Measurements from ENCODE around the gene MACF1.

DNA sequence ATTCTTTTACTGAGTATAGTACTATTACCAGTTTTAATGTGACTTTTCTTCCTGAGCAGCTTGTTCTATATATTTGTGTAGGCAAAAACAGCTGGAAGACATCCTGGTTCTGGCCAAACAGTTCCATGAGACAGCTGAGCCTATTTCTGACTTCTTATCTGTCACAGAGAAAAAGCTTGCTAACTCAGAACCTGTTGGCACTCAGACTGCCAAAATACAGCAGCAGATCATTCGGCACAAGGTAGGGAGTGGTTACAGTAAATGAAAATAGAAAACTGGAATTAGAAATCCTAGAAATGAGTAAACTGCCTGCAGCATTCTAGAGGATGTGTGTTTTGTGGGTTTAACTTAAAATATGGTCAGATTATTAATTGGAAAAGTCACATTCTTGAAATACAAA is 222.9 kb downstream of the MACF1 start:
- TF ChIP-seq, protein P1, sequence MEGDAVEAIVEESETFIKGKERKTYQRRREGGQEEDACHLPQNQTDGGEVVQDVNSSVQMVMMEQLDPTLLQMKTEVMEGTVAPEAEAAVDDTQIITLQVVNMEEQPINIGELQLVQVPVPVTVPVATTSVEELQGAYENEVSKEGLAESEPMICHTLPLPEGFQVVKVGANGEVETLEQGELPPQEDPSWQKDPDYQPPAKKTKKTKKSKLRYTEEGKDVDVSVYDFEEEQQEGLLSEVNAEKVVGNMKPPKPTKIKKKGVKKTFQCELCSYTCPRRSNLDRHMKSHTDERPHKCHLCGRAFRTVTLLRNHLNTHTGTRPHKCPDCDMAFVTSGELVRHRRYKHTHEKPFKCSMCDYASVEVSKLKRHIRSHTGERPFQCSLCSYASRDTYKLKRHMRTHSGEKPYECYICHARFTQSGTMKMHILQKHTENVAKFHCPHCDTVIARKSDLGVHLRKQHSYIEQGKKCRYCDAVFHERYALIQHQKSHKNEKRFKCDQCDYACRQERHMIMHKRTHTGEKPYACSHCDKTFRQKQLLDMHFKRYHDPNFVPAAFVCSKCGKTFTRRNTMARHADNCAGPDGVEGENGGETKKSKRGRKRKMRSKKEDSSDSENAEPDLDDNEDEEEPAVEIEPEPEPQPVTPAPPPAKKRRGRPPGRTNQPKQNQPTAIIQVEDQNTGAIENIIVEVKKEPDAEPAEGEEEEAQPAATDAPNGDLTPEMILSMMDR (IDR thresholded peaks at IDR 0.05), result no peak
- TF ChIP-seq POLR2A (IDR thresholded peaks at IDR 0.05), result no peak
